GM12878 (cell line): ENCODE results near the gene SLC30A4. TPM values are rescaled to one million over a fixed set of nuclear protein-coding genes. Genes with fewer than 3 reads are reported as not detected.
A peak's percentile ranks its signal among the peaks of the same experiment; 100 is the strongest.

Experiments used
- ATAC-seq: fragments of 200-7000 bp; cut with Tn5 transposase; 3 replicates; pipeline ENCODE4 v1.9.1; 2020; ENCODE audit warnings: mild to moderate bottlenecking, moderate library complexity
- BruUV-seq: library from RNA; stranded (reverse); fragments of 400-500 nt; replicated peaks from 2 replicates; lab custom pipeline; 2021; lab: Mats Ljungman, UMichigan
- CTCF ChIA-PET: fragments of 300-600 bp; sonication (Branson Sonifier 250); formaldehyde crosslinking; extraction: SDS; loops from one replicate; lab custom pipeline; 2021; ENCODE audit warnings: inconsistent platforms; lab: Yijun Ruan, JAX
- POLR2A ChIA-PET: fragments of 350-600 bp; formaldehyde crosslinking; extraction: SDS; loops from one replicate; lab custom pipeline; 2021; ENCODE audit warnings: inconsistent platforms; lab: Charles Lee
- RAD21 ChIA-PET: fragments of 300-600 bp; sonication (Branson Sonifier 250); formaldehyde crosslinking; loops from one replicate; lab custom pipeline; 2023; ENCODE audit warnings: antibody characterized with exemption; ENCODE audit not compliant: unreplicated experiment; lab: Charles Lee
- SMC1A ChIA-PET: fragments of 300-600 bp; sonication (Branson Sonifier 250); formaldehyde crosslinking; loops from one replicate; lab custom pipeline; 2023; ENCODE audit not compliant: unreplicated experiment, uncharacterized antibody; lab: Charles Lee
- DNase-seq: peaks from one replicate; pipeline ENCODE4 v3.0.0-alpha.2; 2011; ENCODE audit warnings: low read depth, low spot score
- FAIRE-seq: peaks from 3 replicates; lab custom pipeline; 2011; peaks lifted over from hg19 to GRCh38; lab: Jason Lieb, UNC
- H2AFZ ChIP-seq: 2 replicates; pipeline ENCODE4 v1.6.0; 2011; ENCODE audit warnings: low read depth, low read length, control low read depth; ENCODE audit not compliant: control insufficient read depth
- H3K27ac ChIP-seq: 2 replicates; pipeline ENCODE4 v1.5.1; 2011; ENCODE audit warnings: control low read depth; ENCODE audit not compliant: control insufficient read depth, insufficient read depth
- H3K27me3 ChIP-seq, 2 experiments: replicated peaks in 1 of 2; 2 replicates each; pipeline versions ENCODE4 v1.6.0 to v1.6.1; 2011; ENCODE audit warnings: low read length in 1 of 2; ENCODE audit not compliant: control insufficient read depth in 2 of 2, insufficient read depth in 2 of 2
- H3K36me3 ChIP-seq, 2 experiments: 2 replicates each; pipeline ENCODE4 v1.5.1; 2011; ENCODE audit warnings: low read length in 1 of 2; ENCODE audit not compliant: control insufficient read depth in 2 of 2, insufficient read depth in 2 of 2
- H3K4me1 ChIP-seq: 2 replicates; pipeline ENCODE4 v1.6.1; 2011; ENCODE audit warnings: mild to moderate bottlenecking, low read length, moderate library complexity, mixed read lengths; ENCODE audit not compliant: control insufficient read depth, insufficient read depth
- H3K4me2 ChIP-seq: 2 replicates; pipeline ENCODE4 v1.6.0; 2011; ENCODE audit warnings: control low read depth; ENCODE audit not compliant: control insufficient read depth, insufficient read depth
- H3K4me3 ChIP-seq: fragments of 200-600 bp; sonication (generic); 2 replicates; pipeline ENCODE4 v1.5.1; 2016
- H3K79me2 ChIP-seq: 2 replicates; pipeline ENCODE4 v1.6.0; 2011; ENCODE audit warnings: low read length; ENCODE audit not compliant: control insufficient read depth, insufficient read depth
- H3K9ac ChIP-seq: 2 replicates; pipeline ENCODE4 v1.8.0; 2011; ENCODE audit warnings: low read length, control low read depth, mixed read lengths; ENCODE audit not compliant: control insufficient read depth, insufficient read depth
- H3K9me3 ChIP-seq: replicated peaks from 3 replicates; pipeline ENCODE4 v1.5.1; 2011; ENCODE audit warnings: mild to moderate bottlenecking, low read length; ENCODE audit not compliant: control insufficient read depth, insufficient read depth
- H4K20me1 ChIP-seq: 2 replicates; pipeline ENCODE4 v1.6.0; 2011; ENCODE audit not compliant: control insufficient read depth, insufficient read depth
- BACH1 ChIP-seq: fragments of 450-650 bp; IDR thresholded peaks from 2 replicates; pipeline ENCODE4 v1.6.1; 2017; ENCODE audit warnings: mild to moderate bottlenecking, borderline replicate concordance
- CHD1 ChIP-seq: IDR thresholded peaks from 2 replicates; pipeline ENCODE4 v1.6.1; 2012; ENCODE audit warnings: low read depth, low read length, improper control_type of control experiment
- CHD2 ChIP-seq: IDR thresholded peaks from 2 replicates; pipeline ENCODE4 v1.6.1; 2011; ENCODE audit warnings: low read depth, low read length, improper control_type of control experiment, borderline replicate concordance
- FOXK2 ChIP-seq: fragments of 450-650 bp; IDR thresholded peaks from 2 replicates; pipeline ENCODE4 v1.6.1; 2017; ENCODE audit warnings: mild to moderate bottlenecking, moderate library complexity
- IRF5 ChIP-seq: fragments of 450-650 bp; IDR thresholded peaks from 2 replicates; pipeline ENCODE4 v1.6.1; 2017; ENCODE audit warnings: borderline replicate concordance
- JUND ChIP-seq: IDR thresholded peaks from 2 replicates; pipeline ENCODE4 v1.6.1; 2012; ENCODE audit warnings: low read depth, mild to moderate bottlenecking, low read length, improper control_type of control experiment, moderate library complexity
- MEF2B ChIP-seq: fragments of 450-650 bp; IDR thresholded peaks from 2 replicates; pipeline ENCODE4 v1.6.1; 2018; ENCODE audit warnings: mild to moderate bottlenecking, moderate library complexity; ENCODE audit not compliant: partially characterized antibody, poor library complexity, severe bottlenecking
- NFYB ChIP-seq: IDR thresholded peaks from 2 replicates; pipeline ENCODE4 v1.6.1; 2011; ENCODE audit warnings: low read depth, mild to moderate bottlenecking, low read length, improper control_type of control experiment, moderate library complexity; ENCODE audit not compliant: insufficient read depth
- NKRF ChIP-seq: fragments of 450-650 bp; conservative IDR thresholded peaks from 2 replicates; pipeline ENCODE4 v1.6.1; 2017; ENCODE audit warnings: mild to moderate bottlenecking, moderate library complexity
- PKNOX1 ChIP-seq: fragments of 450-650 bp; IDR thresholded peaks from 2 replicates; pipeline ENCODE4 v1.6.1; 2016; ENCODE audit warnings: mild to moderate bottlenecking
- POLR2AphosphoS2 ChIP-seq: IDR thresholded peaks from 2 replicates; pipeline ENCODE4 v1.6.1; 2011; ENCODE audit warnings: low read depth, mild to moderate bottlenecking, low read length, improper control_type of control experiment, moderate library complexity
- RAD51 ChIP-seq: fragments of 450-650 bp; IDR thresholded peaks from 2 replicates; pipeline ENCODE4 v1.6.1; 2016; ENCODE audit warnings: moderate library complexity, mild to moderate bottlenecking, inconsistent platforms
- RUNX3 ChIP-seq: IDR thresholded peaks from 2 replicates; pipeline ENCODE4 v1.6.1; 2012; ENCODE audit warnings: low read length, inconsistent platforms
- SIX5 ChIP-seq: IDR thresholded peaks from 2 replicates; pipeline ENCODE4 v1.6.1; 2011; ENCODE audit warnings: mild to moderate bottlenecking, low read depth, low read length, moderate library complexity; ENCODE audit not compliant: severe bottlenecking
- SMARCA5 ChIP-seq: fragments of 450-650 bp; IDR thresholded peaks from 2 replicates; pipeline ENCODE4 v1.6.1; 2017; ENCODE audit warnings: mild to moderate bottlenecking
- SUZ12 ChIP-seq: fragments of 200-600 bp; sonication (generic); IDR thresholded peaks from one replicate; pipeline ENCODE4 v1.6.1; 2018; ENCODE audit warnings: antibody characterized with exemption, mild to moderate bottlenecking; ENCODE audit not compliant: unreplicated experiment
- ZNF217 ChIP-seq: fragments of 450-650 bp; IDR thresholded peaks from 2 replicates; pipeline ENCODE4 v1.6.1; 2017; ENCODE audit warnings: antibody characterized with exemption, mild to moderate bottlenecking
- ZNF384 ChIP-seq: IDR thresholded peaks from 2 replicates; pipeline ENCODE4 v1.6.1; 2012; ENCODE audit warnings: low read depth, mild to moderate bottlenecking, low read length, improper control_type of control experiment, borderline replicate concordance
- WGBS: methylation state at CpG from one replicate; pipeline ENCODE4 v1.1.6; 2016; ENCODE audit warnings: low lambda C conversion rate; ENCODE audit not compliant: insufficient replicate concordance, insufficient coverage; ENCODE audit errors: missing lambda C conversion rate; 5-methylcytosine and 5-hydroxymethylcytosine counted together
- in situ Hi-C: fragments of 300-500 bp; cut with MboI; formaldehyde crosslinking; loops from 9 replicates; pipeline ENCODE4 v1.14.3; 2018; ENCODE audit warnings: mixed read lengths
- intact Hi-C: fragments of 100-400 bp; cut with micrococcal nuclease; formaldehyde crosslinking; loops from one replicate; pipeline ENCODE4 v1.14.2; 2022; ENCODE audit not compliant: unreplicated experiment
- polyA plus RNA-seq, 11 experiments: library from polyadenylated mRNA; depleted of rRNA in 4 of 11; unstranded in 6 of 11; stranded (reverse) in 5 of 11; fragments of >200 nt; fragmentation: Nextera tagmentation in 4 of 11; fragmentation: Illumina TruSeq in 1 of 11; extraction: Ambion mirVana in 4 of 11; extraction: Trizol in 1 of 11; gene quantifications; 1 replicate in 1 of 11; 2 replicates in 10 of 11; pipeline versions ENCODE4 v1.2.1 to v1.2.3, GENCODE V29; 2011 to 2016; ENCODE audit warnings: inconsistent platforms in 2 of 11, missing spikeins in 2 of 11, low read depth in 1 of 11
- total RNA-seq, 4 experiments: library from RNA; depleted of rRNA in 3 of 4; stranded (reverse); fragments of >200 nt in 3 of 4; fragmentation: Illumina TruSeq in 1 of 4; extraction: Trizol in 1 of 4; gene quantifications; 2 replicates each; pipeline versions ENCODE4 v1.2.1 to v1.2.3, GENCODE V29; 2013 to 2021
- TF ChIP-seq, protein P1 (sequence below): IDR thresholded peaks from 2 replicates; pipeline ENCODE4 v1.6.1; 2012; ENCODE audit warnings: low read depth, low read length, improper control_type of control experiment

SLC30A4 gene
- total and polyA plus RNA-seq, 10 of the 15 experiments (the other 5 are each of a cell fraction or from before 2014, with no cell fraction given), result 0.05 to 0.31 (median 0.20) TPM

DNA sequence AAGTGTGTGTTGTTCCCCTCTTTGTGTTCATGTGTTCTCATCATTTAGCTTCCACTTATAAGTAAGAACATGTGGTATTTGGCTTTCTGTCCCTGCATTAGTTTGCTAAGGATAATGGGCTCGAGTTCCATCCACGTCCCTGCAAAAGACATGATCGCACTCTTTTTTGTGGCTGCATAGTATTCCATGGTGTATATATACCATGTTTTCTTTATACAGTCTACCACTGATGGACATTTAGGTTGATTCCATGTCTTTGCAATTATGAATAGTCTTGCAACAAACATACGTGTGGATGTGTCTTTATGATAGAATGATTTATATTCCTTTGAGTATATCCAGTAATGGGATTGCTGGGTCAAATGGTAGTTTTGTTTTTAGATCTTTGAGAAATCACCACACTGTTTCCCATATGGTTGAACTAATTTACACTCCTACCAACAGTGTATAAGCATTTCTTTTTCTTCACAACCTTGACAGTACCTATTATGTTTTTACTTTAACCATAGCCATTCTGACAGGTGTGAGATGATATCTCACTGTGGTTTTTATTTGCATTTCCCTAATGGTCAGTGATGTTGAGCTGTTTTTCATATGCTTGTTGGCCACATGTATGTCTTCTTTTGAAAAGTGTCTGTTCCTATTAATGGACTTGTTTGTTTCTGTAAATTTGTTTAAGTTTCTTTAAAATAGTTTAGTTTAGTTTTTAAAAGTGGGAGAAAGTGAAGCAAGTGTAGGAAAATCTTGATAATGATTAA lies 21.9 kb upstream of the SLC30A4 start:
- H3K36me3 ChIP-seq, result no peaks in the 10 kb centered on the region
- no peak overlapping the region for H3K9ac ChIP-seq
- DNase-seq (no peak), FAIRE-seq (peak; percentile 49), ATAC-seq (peak; percentile 79)
- H3K4me1 ChIP-seq, result no peaks in the 10 kb centered on the region
- BruUV-seq, result no TSS peak
- ChIA-PET SMC1A (interaction anchor here (2.5 kb wide), 1 partner anchor 12 kb away, joined by 8 read pairs; no protein-coding TSS in a partner anchor), CTCF (interaction anchor here (1.2 kb wide), 1 partner anchor 9 kb away, joined by 3 read pairs; no protein-coding TSS in a partner anchor), RAD21 (interaction anchor here (0.9 kb wide), 1 partner anchor 67 kb away, joined by 5 read pairs; no protein-coding TSS in a partner anchor), POLR2A (interaction anchor here (1.1 kb wide), 1 partner anchor 11 kb away, joined by 5 read pairs; no protein-coding TSS in a partner anchor)
- H3K79me2 ChIP-seq, result no peaks in the 10 kb centered on the region
- WGBS, result 43% methylated on average over 4 of the region's 4 CpGs
- H3K4me3 ChIP-seq, result no peak overlapping the region
- intact Hi-C loops, result no loop called here
- in situ Hi-C loops, result no loop called here
- H3K4me2 ChIP-seq, result no peak overlapping the region
- no peaks in the 10 kb centered on the region for H4K20me1 ChIP-seq
- H3K27ac ChIP-seq, result no peak overlapping the region
- no peak overlapping the region for H2AFZ ChIP-seq
- H3K27me3 ChIP-seq, result no peaks in the 10 kb centered on the region
- H3K9me3 ChIP-seq, result no peaks in the 10 kb centered on the region
- TF ChIP-seq PKNOX1 (0 out of 2 replicates have a peak, but pooled peaks have one; percentile 39), BACH1 (no peak), NKRF (no peak), FOXK2 (no peak), ZNF384 (no peak), CHD2 (no peak), POLR2AphosphoS2 (no peak), RAD51 (peak; percentile 37; the same call in 1 of the 2 replicates), MEF2B (peak; percentile 57), SIX5 (no peak), NFYB (no peak), RUNX3 (peak; percentile 16; the same call in 1 of the 2 replicates), JUND (no peak), SMARCA5 (peak; percentile 64; the same call in 1 of the 2 replicates), SUZ12 (no peak), ZNF217 (0 out of 2 replicates have a peak, but pooled peaks have one; percentile 17), CHD1 (no peak), IRF5 (no peak)
- TF ChIP-seq, protein P1, sequence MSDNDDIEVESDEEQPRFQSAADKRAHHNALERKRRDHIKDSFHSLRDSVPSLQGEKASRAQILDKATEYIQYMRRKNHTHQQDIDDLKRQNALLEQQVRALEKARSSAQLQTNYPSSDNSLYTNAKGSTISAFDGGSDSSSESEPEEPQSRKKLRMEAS, result no peak
